ENCODE data around the gene TMEM139.

GRCh38 chr7:143318661-143319060 lies 33.9 kb downstream of the TMEM139 start:
- TF ChIP-seq POLR2A (IDR thresholded peaks at IDR 0.05) (no peak), CTCF (IDR thresholded peaks at IDR 0.05) (no peak)

Data from lower leg skin (tissue), 3 donors.